Effector memory CD4-positive, alpha-beta T cell (primary cell): Measurements from ENCODE around the gene APH1A.
"Not testable (repeated sequence)": the region's sequence is repeated elsewhere in the genome, so short reads cannot be mapped to it uniquely, and the experiment has no call there.

ENCODE experiments used
- DNase-seq, 3 donors: peaks; one replicate each; pipeline ENCODE4 v3.0.0-alpha.2; 2020
- H3K27ac ChIP-seq: 2 replicates; pipeline ENCODE4 v1.7.0; 2013; ENCODE audit warnings: mild to moderate bottlenecking, low read length, moderate library complexity; ENCODE audit not compliant: insufficient read depth, poor library complexity, severe bottlenecking
- H3K27me3 ChIP-seq: replicated peaks from 2 replicates; pipeline ENCODE4 v1.7.0; 2013; ENCODE audit warnings: mild to moderate bottlenecking, low read length; ENCODE audit not compliant: insufficient read depth, control insufficient read depth, poor library complexity, severe bottlenecking
- H3K36me3 ChIP-seq: 2 replicates; pipeline ENCODE4 v1.7.0; 2013; ENCODE audit warnings: mild to moderate bottlenecking, low read length, moderate library complexity; ENCODE audit not compliant: control insufficient read depth, insufficient read depth
- H3K4me1 ChIP-seq: 2 replicates; pipeline ENCODE4 v1.7.0; 2013; ENCODE audit warnings: low read length, mild to moderate bottlenecking; ENCODE audit not compliant: control insufficient read depth, insufficient read depth, poor library complexity, severe bottlenecking
- H3K4me3 ChIP-seq: 2 replicates; pipeline ENCODE4 v1.7.0; 2013; ENCODE audit warnings: low read length, low read depth, mild to moderate bottlenecking; ENCODE audit not compliant: insufficient read depth, poor library complexity, severe bottlenecking
- H3K9me3 ChIP-seq: 2 replicates; pipeline ENCODE4 v1.7.0; 2013; ENCODE audit warnings: mild to moderate bottlenecking, low read length, moderate library complexity; ENCODE audit not compliant: control insufficient read depth
- total RNA-seq, 3 donors: gene quantifications; one replicate each; lab custom pipeline; 2026; lab: John Stamatoyannopoulos, UW

Gene APH1A
- 95.6 to 116 (median 113) reads per million in 3 donors for total RNA-seq

DNA sequence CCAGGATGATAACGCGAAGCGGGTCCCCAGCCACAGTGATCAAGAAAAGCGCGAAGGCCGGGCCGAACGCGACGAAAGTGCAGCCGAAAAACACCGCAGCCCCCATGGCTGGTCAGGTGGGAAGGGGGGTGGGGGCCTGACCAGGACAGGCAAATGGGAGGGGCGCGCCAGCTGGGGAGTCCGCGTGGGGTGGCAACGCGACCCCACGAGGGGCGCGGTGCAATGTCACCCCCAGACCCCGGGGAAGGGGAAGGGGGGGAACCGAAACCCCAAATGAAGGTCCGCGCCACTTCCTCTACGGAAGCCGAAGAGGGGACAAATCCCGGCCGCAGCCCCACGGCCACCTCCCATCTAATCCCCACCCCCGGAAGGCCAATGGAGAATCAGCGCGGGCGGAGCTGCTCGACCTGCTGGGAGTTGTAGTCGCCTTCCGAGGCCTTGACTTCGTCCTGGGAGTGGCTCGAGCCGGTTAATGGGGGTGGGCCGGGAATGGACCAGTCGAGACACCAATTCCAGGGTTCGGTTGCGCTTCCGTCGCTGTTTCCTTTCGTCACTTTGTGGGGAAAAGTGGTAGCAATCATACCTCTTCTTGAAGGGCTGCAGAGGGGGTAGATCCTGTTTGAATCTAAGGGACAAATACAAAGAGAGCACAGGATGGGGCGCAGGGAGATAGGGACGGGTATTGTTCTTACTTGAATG is at the start of gene APH1A:
Gene APH1A, minus strand, starts transcription at position 312 of the 699 bp plus-strand sequence. Its CDS starts 206 bp downstream, at position 106.
- H3K4me3 ChIP-seq: peak within 1 kb of the TSS; percentile 82
- no peaks in the 10 kb centered on the region for H3K9me3 ChIP-seq
- H3K36me3 ChIP-seq: peaks cover 29% of the 10 kb centered on the region
- H3K27ac ChIP-seq: peak within 1 kb of the TSS; percentile 92
- H3K4me1 ChIP-seq: peaks cover 12% of the 10 kb centered on the region
- no peaks in the 10 kb centered on the region for H3K27me3 ChIP-seq
- peak; percentile 84 to 87 (median 85) for DNase-seq

DNA sequence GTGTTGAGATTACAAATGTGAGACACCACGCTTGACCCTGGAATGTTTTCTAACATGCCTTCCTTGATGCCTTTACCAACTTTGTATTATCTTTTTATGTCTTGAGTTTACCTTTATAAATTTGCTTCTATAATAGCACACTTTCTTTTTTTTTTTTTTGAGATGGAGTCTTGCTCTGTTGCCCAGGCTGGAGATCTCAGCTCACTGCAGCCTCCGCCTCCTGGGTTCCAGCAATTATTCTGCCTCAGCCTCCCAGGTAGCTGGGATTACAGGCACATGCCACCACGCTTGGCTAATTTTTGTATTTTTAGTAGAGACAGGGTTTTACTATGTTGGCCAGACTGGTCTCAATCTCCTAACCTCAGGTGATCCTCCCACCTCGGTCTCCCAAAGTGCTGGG is 45.9 kb upstream of the APH1A start:
- not testable (repeated sequence) for H3K36me3 ChIP-seq, H3K27me3 ChIP-seq, H3K4me1 ChIP-seq, H3K27ac ChIP-seq, H3K4me3 ChIP-seq, DNase-seq, H3K9me3 ChIP-seq

DNA sequence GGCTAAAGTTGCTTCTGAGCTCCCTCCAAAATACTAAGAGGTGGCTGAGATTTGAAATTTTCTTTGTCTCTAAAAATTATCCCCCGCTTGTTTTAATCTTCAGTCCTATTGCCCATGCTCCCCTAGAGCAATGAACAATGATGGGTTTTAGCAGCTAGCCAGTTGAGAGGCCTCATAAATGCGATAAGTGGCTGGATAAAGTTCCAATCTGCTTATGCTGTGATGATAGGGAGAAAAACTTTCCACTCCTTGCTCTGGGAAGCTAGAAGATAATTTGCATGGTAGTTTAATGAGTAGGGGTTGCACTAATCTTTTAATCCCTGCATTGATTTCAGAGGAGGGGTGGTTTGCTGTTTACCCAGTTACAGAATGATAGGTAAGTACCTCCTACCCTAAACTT is 42.9 kb upstream of the APH1A start:
- Histone ChIP-seq H3K27ac (no peak overlapping the region), H3K27me3 (no peaks in the 10 kb centered on the region), H3K36me3 (peaks cover 10% of the 10 kb centered on the region), H3K4me1 (no peaks in the 10 kb centered on the region), H3K4me3 (no peak overlapping the region), H3K9me3 (no peaks in the 10 kb centered on the region)
- DNase-seq: no peak

DNA sequence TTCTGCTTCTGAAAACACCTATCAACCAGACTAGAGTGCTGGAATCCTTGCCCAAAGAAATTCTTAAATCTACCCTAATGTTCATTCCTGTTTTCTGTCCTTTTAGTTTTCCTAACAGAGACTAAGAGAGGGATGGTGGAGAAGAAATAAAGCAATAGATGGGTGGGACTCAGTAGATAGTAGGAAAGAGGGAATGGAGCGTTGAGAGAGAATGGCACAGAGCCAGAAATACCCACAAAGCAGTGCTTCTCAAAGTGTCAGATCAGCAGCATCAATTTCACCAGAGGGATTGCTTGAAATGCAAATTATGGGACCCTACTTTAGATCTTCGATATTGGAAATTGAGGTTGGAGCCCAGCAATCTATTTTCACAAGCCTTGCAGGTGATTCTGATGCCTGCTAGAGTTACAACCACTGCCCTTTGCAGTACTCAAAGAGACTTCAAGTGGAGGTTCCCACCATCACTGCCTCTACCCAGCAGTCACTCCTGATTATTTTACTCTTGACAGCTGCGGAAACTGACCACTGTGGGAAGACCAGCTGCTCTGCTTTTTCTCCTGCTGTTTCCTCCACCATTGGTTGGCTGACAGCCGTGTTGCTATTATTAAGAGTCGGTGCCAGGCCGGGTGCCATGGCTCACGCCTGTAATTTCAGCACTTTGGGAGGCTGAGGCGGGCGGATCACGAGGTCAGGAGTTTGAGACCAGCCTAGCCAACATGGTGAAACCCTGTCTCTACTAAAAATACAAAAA is 41.1 kb upstream of the APH1A start:
- no peaks in the 10 kb centered on the region for H3K4me1 ChIP-seq

DNA sequence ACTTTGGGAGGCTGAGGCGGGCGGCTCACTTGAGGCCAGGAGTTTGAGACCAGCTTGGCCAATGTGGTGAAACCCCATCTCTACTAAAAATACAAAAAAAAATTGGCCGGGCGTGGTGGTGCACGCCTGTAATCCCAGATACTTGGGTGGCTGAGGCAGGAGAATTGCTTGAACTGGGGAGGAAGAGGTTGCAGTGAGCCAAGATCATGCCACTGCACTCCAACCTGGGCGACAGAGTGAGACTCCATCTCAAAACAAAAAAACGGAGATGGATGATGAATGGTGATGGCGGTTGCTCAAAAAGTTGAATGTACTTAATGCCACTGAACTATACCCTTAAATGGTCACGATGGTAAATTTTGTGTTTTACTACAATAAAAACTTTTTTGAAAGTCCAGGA is 39.8 kb upstream of the APH1A start:
- not testable (repeated sequence) for H3K27ac ChIP-seq, DNase-seq, H3K4me1 ChIP-seq, H3K27me3 ChIP-seq, H3K36me3 ChIP-seq, H3K9me3 ChIP-seq, H3K4me3 ChIP-seq

More for the DNA sequence above, 41.1 kb upstream of the APH1A start:
- no peak overlapping the region for H3K4me3 ChIP-seq
- no peak overlapping the region for H3K27ac ChIP-seq
- DNase-seq: no peak
- H3K36me3 ChIP-seq: peaks cover 10% of the 10 kb centered on the region
- H3K27me3 ChIP-seq: no peaks in the 10 kb centered on the region
- no peaks in the 10 kb centered on the region for H3K9me3 ChIP-seq

DNA sequence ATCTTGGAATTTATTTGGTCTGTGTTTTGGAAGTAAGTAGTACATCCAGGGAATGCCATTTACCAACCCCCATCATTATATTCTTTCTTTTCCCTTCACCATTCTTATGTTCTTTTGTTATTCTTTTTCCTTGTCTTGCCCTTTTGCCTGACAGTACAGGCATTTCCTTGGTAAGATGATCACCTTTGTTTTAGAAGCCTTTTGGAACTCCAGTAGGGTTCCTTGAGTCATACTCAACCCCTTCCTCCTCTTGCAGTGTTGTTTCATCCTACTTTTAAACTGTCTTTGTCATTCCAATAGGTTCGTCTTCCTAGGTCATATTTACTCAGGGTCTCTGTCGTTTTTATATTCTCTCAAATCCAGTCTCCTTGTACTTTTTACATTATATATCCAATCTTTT is 34.1 kb upstream of the APH1A start:
- no peak for DNase-seq
- Histone ChIP-seq H3K27ac (no peak overlapping the region), H3K36me3 (peaks cover 27% of the 10 kb centered on the region), H3K27me3 (no peaks in the 10 kb centered on the region), H3K4me1 (no peaks in the 10 kb centered on the region), H3K4me3 (no peak overlapping the region), H3K9me3 (no peaks in the 10 kb centered on the region)

DNA sequence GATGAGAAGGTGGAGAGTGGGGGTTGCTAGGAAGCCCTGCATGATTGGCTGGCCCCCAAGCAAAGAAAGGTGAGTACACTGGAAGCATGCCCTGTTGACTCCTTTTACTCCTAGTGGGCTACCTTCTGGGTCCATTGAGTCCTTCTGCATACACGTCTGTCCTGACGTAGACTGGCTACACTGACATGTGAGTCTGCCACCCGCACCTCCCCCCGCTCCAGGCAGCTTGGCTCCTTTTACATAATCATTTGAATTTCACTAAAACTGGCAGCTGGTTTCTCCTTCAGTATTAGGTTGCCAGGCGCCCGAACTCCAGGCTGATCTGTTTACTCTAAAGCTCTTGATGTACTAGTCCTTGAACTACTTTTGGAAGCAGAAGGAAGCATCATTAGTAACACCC is 33.5 kb upstream of the APH1A start:
- DNase-seq: no peak
- peaks cover 22% of the 10 kb centered on the region for H3K36me3 ChIP-seq

DNA sequence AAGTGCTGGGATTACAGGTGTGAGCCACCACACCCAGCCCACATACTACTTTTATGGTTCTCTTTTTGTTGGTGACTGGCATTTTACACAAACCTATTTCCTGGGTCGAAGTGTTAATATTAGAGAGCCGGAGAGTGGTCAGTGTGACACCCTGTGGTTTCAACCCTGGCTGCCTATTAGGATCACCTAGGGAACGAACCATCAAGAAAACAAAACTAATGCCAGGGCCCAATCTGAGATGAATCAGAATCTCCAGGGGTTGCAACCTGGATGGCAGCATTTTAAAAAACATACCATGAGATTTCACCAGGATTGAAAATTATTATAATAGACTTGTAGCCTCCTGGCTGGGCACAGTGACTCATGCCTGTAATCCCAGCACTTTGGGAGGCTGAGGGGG is 30.9 kb upstream of the APH1A start:
- Histone ChIP-seq H3K36me3 (peaks cover 26% of the 10 kb centered on the region), H3K27ac (no peak overlapping the region)
- no peak for DNase-seq

More for the DNA sequence above, 33.5 kb upstream of the APH1A start:
- Histone ChIP-seq H3K9me3 (no peaks in the 10 kb centered on the region), H3K4me3 (no peak overlapping the region), H3K4me1 (no peaks in the 10 kb centered on the region), H3K27me3 (no peaks in the 10 kb centered on the region), H3K27ac (no peak overlapping the region)

DNA sequence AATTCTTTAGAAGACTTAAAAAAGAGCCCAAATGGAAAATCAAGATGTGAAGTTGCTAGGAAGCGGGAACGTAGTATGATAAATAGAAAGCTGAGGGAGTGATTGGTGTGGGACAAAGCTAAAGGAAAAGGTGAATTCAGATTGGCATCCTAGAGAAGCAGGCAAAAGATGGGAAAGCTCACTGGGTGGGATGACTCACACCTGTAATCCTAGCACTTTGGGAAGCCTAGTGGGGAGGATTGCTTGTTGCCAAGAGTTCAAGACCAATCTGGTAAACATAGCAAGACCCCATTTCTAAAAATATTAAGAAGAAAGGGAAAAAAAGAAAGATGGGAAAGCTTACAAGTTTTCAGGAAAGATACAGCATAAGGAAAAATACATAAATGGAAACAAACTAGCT is 26.7 kb upstream of the APH1A start:
- Histone ChIP-seq H3K36me3 (peaks cover 11% of the 10 kb centered on the region), H3K27me3 (no peaks in the 10 kb centered on the region), H3K27ac (no peak overlapping the region), H3K9me3 (no peaks in the 10 kb centered on the region), H3K4me1 (peaks cover 5% of the 10 kb centered on the region), H3K4me3 (no peak overlapping the region)
- no peak for DNase-seq

More for the DNA sequence above, 30.9 kb upstream of the APH1A start:
- H3K9me3 ChIP-seq: no peaks in the 10 kb centered on the region
- H3K4me1 ChIP-seq: no peaks in the 10 kb centered on the region
- H3K27me3 ChIP-seq: no peaks in the 10 kb centered on the region
- no peak overlapping the region for H3K4me3 ChIP-seq
